GM12892 (cell line): ENCODE measurements around the gene SSBP1.

Source experiments
- POLR2A ChIP-seq: IDR thresholded peaks from 2 replicates; pipeline ENCODE4 v1.6.1; 2011; ENCODE audit warnings: low read depth, low read length, control low read depth
- POLR2AphosphoS5 ChIP-seq: IDR thresholded peaks from 2 replicates; pipeline ENCODE4 v1.6.1; 2011; ENCODE audit warnings: low read depth, low read length, control low read depth
- TAF1 ChIP-seq: IDR thresholded peaks from 2 replicates; pipeline ENCODE4 v1.6.1; 2011; ENCODE audit warnings: low read depth, mild to moderate bottlenecking, control low read depth, low read length, borderline replicate concordance

- no peak for TF ChIP-seq POLR2AphosphoS5
- no peak for TF ChIP-seq TAF1
- TF ChIP-seq POLR2A, result no peak
These were observed 38.3 kb upstream of the SSBP1 start for GRCh38 chr7:141699860-141700259.
